ENCODE results near the gene B2M.
A peak's percentile ranks its signal among the peaks of the same experiment; 100 is the strongest.

Gene B2M

DNA sequence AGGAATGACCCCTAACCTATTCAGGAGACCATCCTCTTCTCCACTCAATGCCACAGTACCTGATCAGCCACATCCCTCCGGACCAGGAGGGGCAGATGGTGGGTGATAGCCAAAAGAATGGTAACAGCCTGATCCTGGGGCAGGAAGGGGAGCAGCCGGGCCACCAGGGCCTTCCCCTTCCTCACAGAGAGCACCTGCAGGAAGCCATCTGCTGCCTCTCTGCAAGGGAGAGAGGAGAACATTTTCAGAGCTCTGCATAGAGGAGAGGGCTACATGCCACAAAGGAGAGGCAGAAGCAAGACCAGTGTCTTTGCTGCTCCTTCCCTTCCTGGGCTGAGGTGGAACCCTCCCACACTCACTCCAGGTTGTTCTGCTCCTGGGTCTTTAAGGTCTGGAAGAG, 42.4 kb upstream of the B2M start:
- no peaks in the 10 kb centered on the region for H3K27me3 ChIP-seq (ENCODE audit: insufficient read depth, low read length, poor library complexity)
- ATAC-seq (ENCODE audit: insufficient read depth, low read depth) (peak; percentile 79), DNase-seq (peak; percentile 34)
- H3K9ac ChIP-seq (ENCODE audit: low read depth, low read length): no peak overlapping the region
- H3K27ac ChIP-seq (ENCODE audit: low read length): peak overlapping the region; percentile 55
- no peaks in the 10 kb centered on the region for H3K9me3 ChIP-seq (ENCODE audit: insufficient read depth, low read length, severe bottlenecking)
- H3K4me2 ChIP-seq (ENCODE audit: insufficient read depth, low read length): no peak overlapping the region
- peaks cover 6% of the 10 kb centered on the region; the same call in 1 of the 2 replicates for H3K79me2 ChIP-seq (ENCODE audit: insufficient read depth, low read length)
- H2AFZ ChIP-seq (ENCODE audit: low read depth, low read length): peak overlapping the region; percentile 29; the same call in 1 of the 2 replicates
- no peak for TF ChIP-seq CTCF (IDR thresholded peaks at IDR 0.05; ENCODE audit: borderline replicate concordance, extremely low read depth, low read length, poor library complexity, severe bottlenecking)
- TF ChIP-seq EZH2 (IDR thresholded peaks at IDR 0.05; ENCODE audit: borderline replicate concordance, low read depth, low read length, severe bottlenecking): no peak
- H4K20me1 ChIP-seq (ENCODE audit: insufficient read depth, low read length): no peaks in the 10 kb centered on the region
- H3K36me3 ChIP-seq (ENCODE audit: insufficient read depth, low read length): no peaks in the 10 kb centered on the region
- peaks cover 24% of the 10 kb centered on the region for H3K4me1 ChIP-seq (ENCODE audit: insufficient read depth, low read length)
- H3K4me3 ChIP-seq (ENCODE audit: low read depth in 1 of 2, low read length in 2 of 2): no peak overlapping the region

GRCh38 chr15:44670087-44670950, 41.0 kb upstream of the B2M start:
- TF ChIP-seq CTCF (IDR thresholded peaks at IDR 0.05; ENCODE audit: borderline replicate concordance, extremely low read depth, low read length, poor library complexity, severe bottlenecking) (no peak), EZH2 (IDR thresholded peaks at IDR 0.05; ENCODE audit: borderline replicate concordance, low read depth, low read length, severe bottlenecking) (no peak)
- Histone ChIP-seq H3K9me3 (ENCODE audit: insufficient read depth, low read length, severe bottlenecking) (no peaks in the 10 kb centered on the region), H4K20me1 (ENCODE audit: insufficient read depth, low read length) (no peaks in the 10 kb centered on the region), H3K4me2 (ENCODE audit: insufficient read depth, low read length) (no peak overlapping the region), H3K4me3 (ENCODE audit: low read depth in 1 of 2, low read length in 2 of 2) (no peak overlapping the region), H2AFZ (ENCODE audit: low read depth, low read length) (no peak overlapping the region), H3K27me3 (ENCODE audit: insufficient read depth, low read length, poor library complexity) (no peaks in the 10 kb centered on the region), H3K27ac (ENCODE audit: low read length) (no peak overlapping the region), H3K9ac (ENCODE audit: low read depth, low read length) (no peak overlapping the region), H3K79me2 (ENCODE audit: insufficient read depth, low read length) (no peaks in the 10 kb centered on the region), H3K36me3 (ENCODE audit: insufficient read depth, low read length) (no peaks in the 10 kb centered on the region), H3K4me1 (ENCODE audit: insufficient read depth, low read length) (peaks cover 13% of the 10 kb centered on the region)
- DNase-seq: no peak
- ATAC-seq (ENCODE audit: insufficient read depth, low read depth): no peak

GRCh38 chr15:44673639-44674038, 37.7 kb upstream of the B2M start:
- Histone ChIP-seq H3K4me1 (ENCODE audit: insufficient read depth, low read length) (peaks cover 40% of the 10 kb centered on the region), H3K9me3 (ENCODE audit: insufficient read depth, low read length, severe bottlenecking) (no peaks in the 10 kb centered on the region), H3K79me2 (ENCODE audit: insufficient read depth, low read length) (no peaks in the 10 kb centered on the region), H3K9ac (ENCODE audit: low read depth, low read length) (no peak overlapping the region), H3K4me3 (ENCODE audit: low read depth in 1 of 2, low read length in 2 of 2) (no peak overlapping the region), H3K4me2 (ENCODE audit: insufficient read depth, low read length) (no peak overlapping the region), H3K27ac (ENCODE audit: low read length) (no peak overlapping the region), H2AFZ (ENCODE audit: low read depth, low read length) (no peak overlapping the region), H4K20me1 (ENCODE audit: insufficient read depth, low read length) (no peaks in the 10 kb centered on the region), H3K36me3 (ENCODE audit: insufficient read depth, low read length) (no peaks in the 10 kb centered on the region), H3K27me3 (ENCODE audit: insufficient read depth, low read length, poor library complexity) (no peaks in the 10 kb centered on the region)
- DNase-seq (no peak), ATAC-seq (ENCODE audit: insufficient read depth, low read depth) (no peak)
- TF ChIP-seq EZH2 (IDR thresholded peaks at IDR 0.05; ENCODE audit: borderline replicate concordance, low read depth, low read length, severe bottlenecking) (no peak), CTCF (IDR thresholded peaks at IDR 0.05; ENCODE audit: borderline replicate concordance, extremely low read depth, low read length, poor library complexity, severe bottlenecking) (no peak)

All from DND-41 (cell line).